Upper lobe of right lung (tissue), 1 donor: ENCODE results near the gene CD244. TPM values are rescaled to one million over a fixed set of nuclear protein-coding genes. Genes with fewer than 3 reads are reported as not detected.

Source experiments
- ATAC-seq: fragments of 200-7000 bp; cut with Tn5 transposase; one replicate; pipeline ENCODE4 v1.9.1; 2020; ENCODE audit warnings: mild to moderate bottlenecking, moderate library complexity
- DNase-seq: peaks from one replicate; pipeline ENCODE4 v3.0.0-alpha.2; 2020
- H3K27ac ChIP-seq: fragments of 200-600 bp; one replicate; pipeline ENCODE4 v1.8.0; 2022
- H3K27me3 ChIP-seq: fragments of 200-600 bp; one replicate; pipeline ENCODE4 v1.8.0; 2022; ENCODE audit warnings: mild to moderate bottlenecking
- H3K36me3 ChIP-seq: fragments of 200-600 bp; one replicate; pipeline ENCODE4 v1.8.0; 2022
- H3K4me1 ChIP-seq: fragments of 200-600 bp; one replicate; pipeline ENCODE4 v1.8.0; 2022
- H3K4me3 ChIP-seq: fragments of 200-600 bp; one replicate; pipeline ENCODE4 v1.8.0; 2022; ENCODE audit warnings: mild to moderate bottlenecking
- H3K9me3 ChIP-seq: fragments of 200-600 bp; one replicate; pipeline ENCODE4 v1.8.0; 2022
- CTCF ChIP-seq: fragments of 200-600 bp; IDR thresholded peaks from one replicate; pipeline ENCODE4 v1.8.0; 2022; ENCODE audit warnings: antibody characterized with exemption
- intact Hi-C: fragments of 100-400 bp; cut with DNase I; formaldehyde crosslinking; loops from one replicate; pipeline ENCODE4 v1.11.0; 2022
- total RNA-seq: library from RNA; stranded (reverse); fragmentation: NEBNext Ultra II Directional; extraction: Animal tissue kit (Norgen Biotek cat#: 25700); gene quantifications from one replicate; pipeline ENCODE4 v1.2.1, GENCODE V29; 2021
- donor health status: DM: no; HTN: yes; CAD: no; lungs with severe emphysema.

CD244 gene
- total RNA-seq, 1 donor from 2014 or later: 3.0 TPM

- H3K36me3 ChIP-seq: no peaks in the 10 kb centered on the region
- DNase-seq (no peak), ATAC-seq (no peak)
- no peak overlapping the region for H3K27ac ChIP-seq
- no peaks in the 10 kb centered on the region for H3K9me3 ChIP-seq
- intact Hi-C loops: no loop called here
- no peak overlapping the region for H3K4me3 ChIP-seq
- no peaks in the 10 kb centered on the region for H3K4me1 ChIP-seq
- H3K27me3 ChIP-seq: no peaks in the 10 kb centered on the region
- TF ChIP-seq CTCF: no peak
Observed at GRCh38 chr1:160850993-160851392, 11.7 kb downstream of the CD244 start.

GRCh38 chr1:160850541-160850940 lies 12.1 kb downstream of the CD244 start:
- Histone ChIP-seq H3K27ac (no peak overlapping the region), H3K4me3 (no peak overlapping the region), H3K9me3 (no peaks in the 10 kb centered on the region), H3K36me3 (no peaks in the 10 kb centered on the region), H3K4me1 (no peaks in the 10 kb centered on the region), H3K27me3 (no peaks in the 10 kb centered on the region)
- intact Hi-C loops: no loop called here
- no peak for DNase-seq
- no peak for TF ChIP-seq CTCF
- ATAC-seq: no peak

- Histone ChIP-seq H3K9me3 (no peaks in the 10 kb centered on the region), H3K4me3 (no peak overlapping the region), H3K27me3 (no peaks in the 10 kb centered on the region), H3K4me1 (no peaks in the 10 kb centered on the region), H3K36me3 (no peaks in the 10 kb centered on the region), H3K27ac (no peak overlapping the region)
- no peak for ATAC-seq
- no peak for DNase-seq
- intact Hi-C loops: no loop called here
- TF ChIP-seq CTCF: no peak
Observed at GRCh38 chr1:160846281-160846680, 16.4 kb downstream of the CD244 start.

GRCh38 chr1:160844447-160845232 lies 18.0 kb downstream of the CD244 start:
- no peak for TF ChIP-seq CTCF
- no peaks in the 10 kb centered on the region for H3K36me3 ChIP-seq
- H3K4me1 ChIP-seq: no peaks in the 10 kb centered on the region
- H3K27ac ChIP-seq: no peak overlapping the region
- H3K4me3 ChIP-seq: no peak overlapping the region
- no peaks in the 10 kb centered on the region for H3K27me3 ChIP-seq
- no peaks in the 10 kb centered on the region for H3K9me3 ChIP-seq
- intact Hi-C loops: no loop called here
- DNase-seq: no peak
- ATAC-seq: no peak

GRCh38 chr1:160841079-160841478 lies 21.6 kb downstream of the CD244 start:
- intact Hi-C loops: no loop called here
- no peak for ATAC-seq
- TF ChIP-seq CTCF: no peak

More at GRCh38 chr1:160841079-160841478, 21.6 kb downstream of the CD244 start:
- H3K27me3 ChIP-seq: no peaks in the 10 kb centered on the region
- H3K9me3 ChIP-seq: no peaks in the 10 kb centered on the region
- no peak overlapping the region for H3K27ac ChIP-seq
- H3K4me3 ChIP-seq: no peak overlapping the region
- DNase-seq: no peak
- H3K36me3 ChIP-seq: no peaks in the 10 kb centered on the region
- H3K4me1 ChIP-seq: peaks cover 22% of the 10 kb centered on the region
